ENCODE data around the gene WDR90. TPM values are rescaled to one million over a fixed set of nuclear protein-coding genes. Genes with fewer than 3 reads are reported as not detected.
A peak's percentile ranks its signal among the peaks of the same experiment; 100 is the strongest.

WDR90 gene
- total and polyA plus RNA-seq, 2 of the 13 experiments (the other 11 are each of a cell fraction or from before 2014, with no cell fraction given), result 14.9 to 28.9 TPM

DNA sequence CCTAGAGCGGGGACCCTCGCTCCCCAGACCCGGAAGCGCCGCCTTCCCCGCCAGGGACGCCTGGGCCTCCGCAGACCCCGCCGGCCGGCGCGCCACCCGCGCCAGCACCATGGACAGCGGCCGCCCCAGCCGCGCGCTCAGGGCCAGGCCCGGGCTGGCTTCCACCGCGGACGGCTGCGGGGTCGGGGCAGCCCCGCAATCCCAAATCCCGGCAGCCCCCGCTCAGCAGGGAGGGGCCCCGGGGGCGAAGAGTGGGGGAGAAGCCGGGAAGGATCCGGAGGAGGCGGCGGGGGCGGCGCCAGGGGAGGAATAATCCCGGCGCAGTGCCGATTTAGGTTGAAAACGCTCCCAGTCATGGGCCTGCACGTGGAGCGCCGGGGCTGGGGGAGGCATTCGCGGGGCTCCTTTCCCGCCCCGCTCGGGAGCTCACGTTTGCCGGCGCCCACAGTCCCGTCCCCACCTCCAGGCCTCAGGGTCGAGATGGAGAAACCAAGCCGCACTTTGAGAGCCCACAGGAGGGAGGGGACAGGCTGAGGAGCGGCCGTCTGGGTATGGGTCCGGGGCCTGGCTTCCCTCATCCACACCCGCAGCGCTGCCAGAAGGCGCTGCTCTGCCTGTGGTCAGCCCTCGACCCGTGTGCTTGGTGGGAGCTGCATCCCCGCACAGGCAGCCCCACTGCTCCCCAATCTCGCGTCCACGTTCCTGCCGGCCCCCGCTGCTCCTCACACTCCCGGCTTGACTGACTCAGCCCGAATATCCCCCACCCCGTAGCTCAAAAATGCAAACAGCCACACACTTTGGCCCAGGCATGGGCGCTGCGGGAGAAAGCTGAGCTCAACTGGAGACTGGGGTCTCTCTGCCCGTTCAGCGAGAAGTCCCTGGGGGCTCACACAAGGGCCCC is 51.8 kb downstream of the WDR90 start (continued):
- peak; percentile 88; the same call in 1 of the 2 replicates for TF ChIP-seq MLXIP (CRISPR knock-in tag; IDR thresholded peaks at IDR 0.05; ENCODE audit: borderline replicate concordance)
- peak; percentile 72; the same call in 1 of the 2 replicates for TF ChIP-seq ZSCAN25 (CRISPR knock-in tag; IDR thresholded peaks at IDR 0.05)
- no peak for TF ChIP-seq NR3C1 (CRISPR knock-in tag; IDR thresholded peaks at IDR 0.05)
- no peak for TF ChIP-seq NFRKB (IDR thresholded peaks at IDR 0.05)
- TF ChIP-seq, protein P1, sequence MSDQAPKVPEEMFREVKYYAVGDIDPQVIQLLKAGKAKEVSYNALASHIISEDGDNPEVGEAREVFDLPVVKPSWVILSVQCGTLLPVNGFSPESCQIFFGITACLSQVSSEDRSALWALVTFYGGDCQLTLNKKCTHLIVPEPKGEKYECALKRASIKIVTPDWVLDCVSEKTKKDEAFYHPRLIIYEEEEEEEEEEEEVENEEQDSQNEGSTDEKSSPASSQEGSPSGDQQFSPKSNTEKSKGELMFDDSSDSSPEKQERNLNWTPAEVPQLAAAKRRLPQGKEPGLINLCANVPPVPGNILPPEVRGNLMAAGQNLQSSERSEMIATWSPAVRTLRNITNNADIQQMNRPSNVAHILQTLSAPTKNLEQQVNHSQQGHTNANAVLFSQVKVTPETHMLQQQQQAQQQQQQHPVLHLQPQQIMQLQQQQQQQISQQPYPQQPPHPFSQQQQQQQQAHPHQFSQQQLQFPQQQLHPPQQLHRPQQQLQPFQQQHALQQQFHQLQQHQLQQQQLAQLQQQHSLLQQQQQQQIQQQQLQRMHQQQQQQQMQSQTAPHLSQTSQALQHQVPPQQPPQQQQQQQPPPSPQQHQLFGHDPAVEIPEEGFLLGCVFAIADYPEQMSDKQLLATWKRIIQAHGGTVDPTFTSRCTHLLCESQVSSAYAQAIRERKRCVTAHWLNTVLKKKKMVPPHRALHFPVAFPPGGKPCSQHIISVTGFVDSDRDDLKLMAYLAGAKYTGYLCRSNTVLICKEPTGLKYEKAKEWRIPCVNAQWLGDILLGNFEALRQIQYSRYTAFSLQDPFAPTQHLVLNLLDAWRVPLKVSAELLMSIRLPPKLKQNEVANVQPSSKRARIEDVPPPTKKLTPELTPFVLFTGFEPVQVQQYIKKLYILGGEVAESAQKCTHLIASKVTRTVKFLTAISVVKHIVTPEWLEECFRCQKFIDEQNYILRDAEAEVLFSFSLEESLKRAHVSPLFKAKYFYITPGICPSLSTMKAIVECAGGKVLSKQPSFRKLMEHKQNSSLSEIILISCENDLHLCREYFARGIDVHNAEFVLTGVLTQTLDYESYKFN (CRISPR knock-in tag; conservative IDR thresholded peaks at IDR 0.05), result no peak
- TF ChIP-seq BORCS8-MEF2B (CRISPR knock-in tag; IDR thresholded peaks at IDR 0.05), result peak; percentile 94
- TF ChIP-seq MXD4 (CRISPR knock-in tag; IDR thresholded peaks at IDR 0.05), result peak; percentile 46; the same call in 1 of the 2 replicates
- peak; percentile 69; the same call in 1 of the 2 replicates for TF ChIP-seq CCDC6 (CRISPR knock-in tag; IDR thresholded peaks at IDR 0.05)
- no peak for TF ChIP-seq BCL6 (CRISPR knock-in tag; IDR thresholded peaks at IDR 0.05)
- peak; percentile 91; the same call in 1 of the 2 replicates for TF ChIP-seq NFKB2 (CRISPR knock-in tag; IDR thresholded peaks at IDR 0.05; ENCODE audit: borderline replicate concordance)
- no peak for TF ChIP-seq SRSF1 (optimal IDR thresholded peaks at IDR 0.05; ENCODE audit: low read depth, low read length)
- no peak for TF ChIP-seq SOX6 (IDR thresholded peaks at IDR 0.05)
- no peak for TF ChIP-seq SOX6 (CRISPR knock-in tag; IDR thresholded peaks at IDR 0.05)
- TF ChIP-seq ZNF652 (CRISPR knock-in tag; IDR thresholded peaks at IDR 0.05; ENCODE audit: borderline replicate concordance, low read depth), result no peak
- TF ChIP-seq ZNF18 (CRISPR knock-in tag; IDR thresholded peaks at IDR 0.05; ENCODE audit: insufficient replicate concordance), result no peak
- TF ChIP-seq ERF (CRISPR knock-in tag; IDR thresholded peaks at IDR 0.05), result peak; percentile 57; the same call in 1 of the 2 replicates
- no peak for TF ChIP-seq FOSL2 (CRISPR knock-in tag; IDR thresholded peaks at IDR 0.05)
- TF ChIP-seq GATA4 (IDR thresholded peaks at IDR 0.05; ENCODE audit: borderline replicate concordance, low read depth), result no peak
- no peak for TF ChIP-seq PAWR (CRISPR knock-in tag; IDR thresholded peaks at IDR 0.05; ENCODE audit: borderline replicate concordance)
- peak; percentile 89 for TF ChIP-seq BCL3 (CRISPR knock-in tag; IDR thresholded peaks at IDR 0.05)
- TF ChIP-seq NFE2 (CRISPR knock-in tag; IDR thresholded peaks at IDR 0.05), result no peak
